ENCODE data around the gene LRRC7. TPM values are rescaled to one million over a fixed set of nuclear protein-coding genes. Genes with fewer than 3 reads are reported as not detected.

LRRC7 gene
- total RNA-seq, 1 donor = 0.09 TPM

DNA sequence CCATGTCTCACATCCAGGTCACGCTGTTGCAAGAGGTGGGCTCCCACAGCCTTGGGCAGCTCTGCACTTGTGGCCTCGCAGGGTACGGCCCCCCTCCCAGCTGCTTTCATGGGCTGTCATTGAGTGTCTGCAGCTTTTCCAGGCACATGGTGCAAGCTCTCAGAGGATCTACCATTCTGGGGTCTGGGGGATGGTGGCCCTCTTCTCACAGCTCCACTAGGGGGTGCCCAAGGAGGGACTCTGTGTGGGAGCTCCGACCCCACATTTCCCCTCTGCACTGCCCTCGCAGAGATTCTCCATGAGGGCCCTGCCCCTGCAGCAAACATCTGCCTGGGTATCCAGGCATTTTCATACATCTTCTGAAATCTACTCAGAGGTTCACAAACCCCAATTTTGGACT lies 219.4 kb downstream of the LRRC7 start:
- no peak overlapping the region for H3K4me3 ChIP-seq (ENCODE audit: low read depth, low read length)
- no peak for DNase-seq (ENCODE audit: low read depth)
- no peak for TF ChIP-seq CTCF (IDR thresholded peaks at IDR 0.05; ENCODE audit: insufficient read depth, low read length)

DNA sequence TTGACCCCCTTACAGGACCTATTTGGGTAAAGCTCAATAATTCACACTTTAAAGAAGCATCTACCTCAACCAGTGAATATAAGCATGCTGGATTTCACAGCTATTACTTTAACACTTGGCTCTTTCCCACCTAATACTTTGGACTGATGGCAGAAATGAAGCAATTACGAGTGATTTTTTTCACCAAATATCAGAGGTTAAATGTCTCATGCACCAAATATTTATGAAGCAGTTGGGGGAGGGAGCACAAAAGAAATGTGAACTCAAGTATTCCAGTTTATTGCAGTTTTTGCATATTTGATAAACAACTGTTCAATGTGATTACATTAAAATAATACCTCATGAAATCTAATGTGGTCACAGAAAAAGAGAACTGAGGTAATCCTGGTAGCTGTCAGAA lies 223.6 kb downstream of the LRRC7 start:
- H3K4me3 ChIP-seq (ENCODE audit: low read depth, low read length) = no peak overlapping the region
- TF ChIP-seq CTCF (IDR thresholded peaks at IDR 0.05; ENCODE audit: insufficient read depth, low read length) = no peak
- DNase-seq (ENCODE audit: low read depth) = peak; percentile 1

DNA sequence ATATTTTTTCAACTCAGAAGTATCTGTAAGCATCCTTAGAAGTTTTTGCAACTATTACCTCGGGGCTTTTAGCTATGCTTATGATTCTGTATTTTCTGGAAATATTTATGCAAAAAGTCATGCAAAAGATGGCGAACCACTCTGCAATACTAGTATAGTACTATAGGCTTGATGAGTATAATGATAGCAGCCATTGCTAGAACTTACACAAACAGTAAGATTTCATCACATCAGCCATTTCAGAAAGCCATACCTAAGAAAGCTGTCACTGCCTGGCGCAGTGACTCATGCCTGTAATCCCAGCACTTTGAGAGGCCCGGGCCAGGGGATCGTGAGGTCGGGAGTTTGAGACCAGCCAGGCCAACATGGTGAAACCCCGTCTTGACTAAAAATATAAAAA lies 227.1 kb downstream of the LRRC7 start:
- H3K4me3 ChIP-seq (ENCODE audit: low read depth, low read length) = no peak overlapping the region
- DNase-seq (ENCODE audit: low read depth) = no peak
- TF ChIP-seq CTCF (IDR thresholded peaks at IDR 0.05; ENCODE audit: insufficient read depth, low read length) = no peak

GRCh38 chr1:69814926-69815325 lies 247.2 kb downstream of the LRRC7 start:
- TF ChIP-seq CTCF (IDR thresholded peaks at IDR 0.05; ENCODE audit: insufficient read depth, low read length) = no peak
- DNase-seq (ENCODE audit: low read depth) = no peak
- no peak overlapping the region for H3K4me3 ChIP-seq (ENCODE audit: low read depth, low read length)

DNA sequence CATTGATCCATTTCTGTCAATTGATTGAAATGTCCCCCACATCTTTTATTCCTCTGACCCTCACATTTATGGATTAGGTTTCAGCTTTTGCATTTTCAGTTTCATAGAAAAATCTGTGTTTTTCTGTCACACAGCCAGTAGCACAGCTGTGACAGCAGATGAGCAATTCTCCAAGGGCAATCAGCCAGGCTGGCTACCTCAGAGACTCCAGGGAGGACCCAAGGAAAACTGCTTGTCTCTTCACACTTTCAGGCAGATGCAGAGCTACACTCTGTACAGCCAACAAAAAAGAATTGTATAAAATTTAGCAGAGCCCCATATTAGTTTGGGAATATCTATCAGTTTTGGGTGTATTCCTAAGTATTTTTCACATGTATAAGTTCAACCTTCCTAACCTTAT lies 257.2 kb downstream of the LRRC7 start:
- H3K4me3 ChIP-seq (ENCODE audit: low read depth, low read length) = no peak overlapping the region
- DNase-seq (ENCODE audit: low read depth) = peak; percentile 5
- no peak for TF ChIP-seq CTCF (IDR thresholded peaks at IDR 0.05; ENCODE audit: insufficient read depth, low read length)

- DNase-seq (ENCODE audit: low read depth) = no peak
- no peak for TF ChIP-seq CTCF (IDR thresholded peaks at IDR 0.05; ENCODE audit: insufficient read depth, low read length)
- H3K4me3 ChIP-seq (ENCODE audit: low read depth, low read length) = no peak overlapping the region
Measured at GRCh38 chr1:69827732-69828131, 260.0 kb downstream of the LRRC7 start.

DNA sequence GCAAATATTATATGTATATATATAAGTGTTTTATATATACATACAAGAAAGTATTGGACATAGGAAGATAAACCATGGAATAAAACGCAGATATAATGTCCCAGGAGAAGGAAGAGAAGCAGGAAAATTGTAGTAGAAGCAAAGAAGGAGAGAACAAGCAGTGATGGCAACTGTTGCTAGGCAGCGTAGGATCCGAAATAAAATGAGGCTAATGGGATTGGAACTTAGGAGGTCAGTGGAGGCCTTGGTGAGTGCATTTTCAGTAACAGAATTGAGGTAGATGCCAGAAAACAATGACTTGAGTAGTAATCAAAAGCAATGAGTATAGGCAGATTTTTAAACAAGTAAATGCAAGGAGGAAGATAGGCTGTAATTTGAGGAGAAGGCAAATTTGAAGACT lies 265.8 kb downstream of the LRRC7 start:
- TF ChIP-seq CTCF (IDR thresholded peaks at IDR 0.05; ENCODE audit: insufficient read depth, low read length) = no peak
- no peak for DNase-seq (ENCODE audit: low read depth)
- H3K4me3 ChIP-seq (ENCODE audit: low read depth, low read length) = no peak overlapping the region

Measured in fibroblast of the aortic adventitia (primary cell).